ENCODE results near the gene CDH4.

DNA sequence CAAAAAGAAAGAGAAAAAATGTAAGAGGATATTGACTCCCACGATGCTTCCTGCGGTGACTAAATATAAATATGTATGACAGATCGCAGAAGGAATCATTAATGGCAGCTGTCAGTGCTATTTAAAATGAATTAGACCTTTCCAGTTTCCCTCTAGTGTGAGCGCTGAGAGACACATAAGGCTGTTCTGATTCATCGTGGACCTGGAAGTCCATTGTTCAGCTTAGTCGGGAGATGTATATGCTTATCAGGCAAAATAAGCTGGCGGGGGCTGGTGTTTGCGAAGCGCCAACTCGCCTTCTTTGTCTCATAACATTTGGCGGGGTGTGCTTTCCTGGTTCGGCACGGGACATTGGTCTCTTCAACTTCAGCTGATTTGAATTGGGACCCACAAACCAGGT is 95.4 kb downstream of the CDH4 start:
- TF ChIP-seq CTCF (IDR thresholded peaks at IDR 0.05; ENCODE audit: borderline replicate concordance, extremely low read depth, low read length, poor library complexity, severe bottlenecking) (no peak), EZH2 (IDR thresholded peaks at IDR 0.05; ENCODE audit: borderline replicate concordance, low read depth, low read length, severe bottlenecking) (no peak)
